ENCODE results near the gene TEX11. TPM values are rescaled to one million over a fixed set of nuclear protein-coding genes. Genes with fewer than 3 reads are reported as not detected.

Gene TEX11
- total and polyA plus RNA-seq, 10 of the 15 experiments (the other 5 are each of a cell fraction or from before 2014, with no cell fraction given), result not detected

GRCh38 chrX:70774223-70774622 is 134.3 kb downstream of the TEX11 start (continued):
- TF ChIP-seq REST (IDR thresholded peaks at IDR 0.05; ENCODE audit: low read depth, low read length) (no peak), IKZF2 (IDR thresholded peaks at IDR 0.05) (no peak), BACH1 (IDR thresholded peaks at IDR 0.05; ENCODE audit: borderline replicate concordance) (no peak), PRDM15 (CRISPR knock-in tag; IDR thresholded peaks at IDR 0.05) (no peak), KLF5 (IDR thresholded peaks at IDR 0.05; ENCODE audit: partially characterized antibody) (no peak), RAD21 (IDR thresholded peaks at IDR 0.05; ENCODE audit: insufficient read depth, low read depth, low read length) (no peak), RBBP5 (conservative IDR thresholded peaks at IDR 0.05) (no peak)

All from GM12878 (cell line).